CD4-positive, alpha-beta T cell (primary cell): ENCODE results near the gene CDYL2. TPM values are rescaled to one million over a fixed set of nuclear protein-coding genes. Genes with fewer than 3 reads are reported as not detected.

Experiments used
- ATAC-seq: fragments of 200-7000 bp; cut with Tn5 transposase; one replicate; pipeline ENCODE4 v1.10.0; 2022; ENCODE audit warnings: mild to moderate bottlenecking; ENCODE audit not compliant: poor library complexity
- CTCF ChIA-PET: fragments of 350-600 bp; sonication (Branson Sonifier 250); formaldehyde crosslinking; loops from one replicate; lab custom pipeline; 2021; ENCODE audit warnings: antibody characterized with exemption, inconsistent platforms; lab: Charles Lee
- POLR2A ChIA-PET: fragments of 350-600 bp; sonication (Branson Sonifier 250); formaldehyde crosslinking; loops from one replicate; lab custom pipeline; 2021; ENCODE audit warnings: antibody characterized with exemption, inconsistent platforms; lab: Charles Lee
- DNase-seq, 14 experiments: peaks; one replicate each; pipeline ENCODE4 v3.0.0-alpha.2; 2013 to 2020; ENCODE audit warnings: mixed read lengths in 2 of 14
- H3K27ac ChIP-seq, 2 donors: one replicate each; pipeline versions ENCODE4 v1.5.1 to v1.7.0; 2013; ENCODE audit warnings: low read length in 2 of 2, low read depth in 1 of 2, mild to moderate bottlenecking in 1 of 2
- H3K27me3 ChIP-seq, 2 experiments: 1 replicate in 1 of 2; 2 replicates in 1 of 2; pipeline versions ENCODE4 v1.6.1 to v1.7.0; 2013; ENCODE audit warnings: low read length in 2 of 2, control low read depth in 1 of 2, mild to moderate bottlenecking in 1 of 2, moderate library complexity in 1 of 2; ENCODE audit not compliant: insufficient read depth in 2 of 2, control insufficient read depth in 1 of 2
- H3K36me3 ChIP-seq: one replicate; pipeline ENCODE4 v1.6.1; 2013; ENCODE audit warnings: low read length, control low read depth; ENCODE audit not compliant: insufficient read depth
- H3K4me1 ChIP-seq: one replicate; pipeline ENCODE4 v1.6.1; 2013; ENCODE audit warnings: low read length, control low read depth; ENCODE audit not compliant: insufficient read depth
- H3K4me3 ChIP-seq: one replicate; pipeline ENCODE4 v1.5.1; 2013; ENCODE audit warnings: mild to moderate bottlenecking, low read length, moderate library complexity
- H3K9me3 ChIP-seq, 2 experiments: 1 replicate in 1 of 2; 2 replicates in 1 of 2; pipeline versions ENCODE4 v1.6.1 to v1.7.0; 2013; ENCODE audit warnings: low read length in 2 of 2, mild to moderate bottlenecking in 2 of 2, control low read depth in 1 of 2, moderate library complexity in 1 of 2; ENCODE audit not compliant: control insufficient read depth in 1 of 2, insufficient read depth in 1 of 2
- H3K27ac Mint-ChIP-seq: one replicate; pipeline ENCODE4 v1.8.0; 2020; ENCODE audit warnings: mixed read lengths
- H3K27me3 Mint-ChIP-seq: one replicate; pipeline ENCODE4 v1.8.0; 2021; ENCODE audit warnings: mixed read lengths
- H3K36me3 Mint-ChIP-seq: one replicate; pipeline ENCODE4 v1.8.0; 2021; ENCODE audit warnings: low read depth, mixed read lengths
- H3K4me1 Mint-ChIP-seq: one replicate; pipeline ENCODE4 v1.8.0; 2021; ENCODE audit warnings: low read depth, mixed read lengths
- H3K4me3 Mint-ChIP-seq: one replicate; pipeline ENCODE4 v1.8.0; 2020; ENCODE audit warnings: mild to moderate bottlenecking, mixed read lengths
- H3K9me3 Mint-ChIP-seq: one replicate; pipeline ENCODE4 v1.8.0; 2020; ENCODE audit warnings: mixed read lengths
- CTCF ChIP-seq: fragments of 200-600 bp; IDR thresholded peaks from one replicate; pipeline ENCODE4 v1.8.0; 2022; ENCODE audit warnings: antibody characterized with exemption, mild to moderate bottlenecking
- intact Hi-C, 2 experiments: fragments of 100-400 bp; cut with DNase I in 1 of 2; cut with micrococcal nuclease in 1 of 2; formaldehyde crosslinking; loops; one replicate each; pipeline versions ENCODE4 v1.15.1 to v1.9.0; 2023 to 2025; cut with DNase I, micrococcal nuclease
- total RNA-seq, 174 experiments: library from RNA in 2 of 174; stranded (reverse) in 2 of 174; gene quantifications; one replicate each; pipeline ENCODE4 v1.2.3 and lab custom pipeline; 2021 to 2026

CDYL2 gene
- total RNA-seq, 2 experiments from 2014 or later, result 14.3 to 15.8 TPM

- Histone ChIP-seq H3K4me1 (no peaks in the 10 kb centered on the region), H3K9me3 (no peaks in the 10 kb centered on the region), H3K27me3 (no peaks in the 10 kb centered on the region), H3K27ac (no peak overlapping the region), H3K4me3 (no peak overlapping the region), H3K36me3 (no peaks in the 10 kb centered on the region)
- POLR2A ChIA-PET, result no interaction called here
- Mint-ChIP-seq H3K4me1 (peaks cover 43% of the 10 kb centered on the region), H3K4me3 (no peak overlapping the region), H3K27me3 (no peaks in the 10 kb centered on the region), H3K9me3 (peaks cover 5% of the 10 kb centered on the region), H3K27ac (no peak overlapping the region), H3K36me3 (no peaks in the 10 kb centered on the region)
- no peak for ATAC-seq
- TF ChIP-seq CTCF, result no peak
- DNase-seq, result no peak
- CTCF ChIA-PET, result no interaction called here
- intact Hi-C loops, result no loop called here
Observed at GRCh38 chr16:80693553-80693952, 110.8 kb downstream of the CDYL2 start.

GRCh38 chr16:80692270-80692669 lies 112.1 kb downstream of the CDYL2 start:
- H3K27me3 ChIP-seq, result no peaks in the 10 kb centered on the region
- DNase-seq (no peak), ATAC-seq (no peak)
- no peaks in the 10 kb centered on the region for H3K9me3 ChIP-seq
- no peaks in the 10 kb centered on the region for H3K4me1 ChIP-seq
- intact Hi-C loops, result no loop called here
- POLR2A ChIA-PET, result no interaction called here
- no peak for TF ChIP-seq CTCF
- no peak overlapping the region for H3K4me3 Mint-ChIP-seq
- H3K27ac ChIP-seq, result no peak overlapping the region
- no peaks in the 10 kb centered on the region for H3K36me3 Mint-ChIP-seq
- no peaks in the 10 kb centered on the region for H3K27me3 Mint-ChIP-seq
- H3K9me3 Mint-ChIP-seq, result peaks cover 3% of the 10 kb centered on the region
- H3K4me3 ChIP-seq, result no peak overlapping the region
- CTCF ChIA-PET, result no interaction called here
- H3K4me1 Mint-ChIP-seq, result peaks cover 34% of the 10 kb centered on the region
- H3K36me3 ChIP-seq, result no peaks in the 10 kb centered on the region
- H3K27ac Mint-ChIP-seq, result no peak overlapping the region

GRCh38 chr16:80691111-80691741 lies 113.2 kb downstream of the CDYL2 start:
- H3K4me1 ChIP-seq, result no peaks in the 10 kb centered on the region
- no peaks in the 10 kb centered on the region for H3K27me3 ChIP-seq
- Mint-ChIP-seq H3K4me1 (peaks cover 30% of the 10 kb centered on the region), H3K9me3 (no peaks in the 10 kb centered on the region), H3K27ac (no peak overlapping the region), H3K4me3 (no peak overlapping the region), H3K27me3 (no peaks in the 10 kb centered on the region), H3K36me3 (no peaks in the 10 kb centered on the region)
- no peak overlapping the region for H3K4me3 ChIP-seq
- ATAC-seq (no peak), DNase-seq (no peak)
- H3K36me3 ChIP-seq, result no peaks in the 10 kb centered on the region
- TF ChIP-seq CTCF, result no peak
- intact Hi-C loops, result no loop called here
- H3K27ac ChIP-seq, result no peak overlapping the region
- CTCF ChIA-PET, result no interaction called here
- POLR2A ChIA-PET, result no interaction called here
- H3K9me3 ChIP-seq, result no peaks in the 10 kb centered on the region
